ENCODE results near the gene DBX2.
A peak's percentile ranks its signal among the peaks of the same experiment; 100 is the strongest.
"Not testable (repeated sequence)": the region's sequence is repeated elsewhere in the genome, so short reads cannot be mapped to it uniquely, and the experiment has no call there.

DBX2 gene

GRCh38 chr12:45010059-45010458 is 40.8 kb downstream of the DBX2 start:
- DNase-seq (ENCODE audit: low read depth), result peak; percentile 51

GRCh38 chr12:45008211-45008610 is 42.7 kb downstream of the DBX2 start:
- DNase-seq (ENCODE audit: low read depth), result no peak

GRCh38 chr12:44999355-44999754 is 51.5 kb downstream of the DBX2 start:
- DNase-seq (ENCODE audit: low read depth), result no peak

GRCh38 chr12:44993161-44993560 is 57.7 kb downstream of the DBX2 start:
- DNase-seq (ENCODE audit: low read depth), result no peak

GRCh38 chr12:44984863-44985262 is 66.0 kb downstream of the DBX2 start:
- DNase-seq (ENCODE audit: low read depth), result not testable (repeated sequence)

GRCh38 chr12:44979918-44980317 is 71.0 kb downstream of the DBX2 start:
- DNase-seq (ENCODE audit: low read depth), result no peak

- DNase-seq (ENCODE audit: low read depth), result no peak
Measured at GRCh38 chr12:44976246-44976645, 74.7 kb downstream of the DBX2 start.

GRCh38 chr12:44972746-44973421 is 78.0 kb downstream of the DBX2 start:
- DNase-seq (ENCODE audit: low read depth), result peak; percentile 2

GRCh38 chr12:44968965-44969364 is 81.9 kb downstream of the DBX2 start:
- no peak for DNase-seq (ENCODE audit: low read depth)
